Measurements from ENCODE around the gene TULP4.

DNA sequence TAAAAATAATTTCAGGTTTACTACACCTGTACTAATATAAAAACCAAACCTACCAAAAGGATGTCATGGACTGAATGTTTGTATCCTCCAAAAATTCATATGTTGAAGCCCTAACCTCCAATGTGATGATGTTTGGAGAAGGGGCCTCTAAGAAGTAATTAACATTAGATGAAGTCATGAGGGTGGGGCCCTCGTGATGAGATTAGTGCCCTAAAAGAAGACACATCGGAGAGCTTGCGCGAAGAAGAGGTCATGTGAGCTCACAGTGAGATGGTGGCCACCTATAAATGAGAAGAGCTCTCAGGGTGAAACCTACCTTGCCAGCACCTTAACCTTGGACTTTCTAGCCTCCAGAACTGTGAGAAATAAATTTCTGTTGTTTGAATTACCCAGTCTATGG, 20.8 kb downstream of the TULP4 start:
- no peak for TF ChIP-seq EZH2 (IDR thresholded peaks at IDR 0.05; ENCODE audit: borderline replicate concordance, low read length)
- TF ChIP-seq, protein P1, sequence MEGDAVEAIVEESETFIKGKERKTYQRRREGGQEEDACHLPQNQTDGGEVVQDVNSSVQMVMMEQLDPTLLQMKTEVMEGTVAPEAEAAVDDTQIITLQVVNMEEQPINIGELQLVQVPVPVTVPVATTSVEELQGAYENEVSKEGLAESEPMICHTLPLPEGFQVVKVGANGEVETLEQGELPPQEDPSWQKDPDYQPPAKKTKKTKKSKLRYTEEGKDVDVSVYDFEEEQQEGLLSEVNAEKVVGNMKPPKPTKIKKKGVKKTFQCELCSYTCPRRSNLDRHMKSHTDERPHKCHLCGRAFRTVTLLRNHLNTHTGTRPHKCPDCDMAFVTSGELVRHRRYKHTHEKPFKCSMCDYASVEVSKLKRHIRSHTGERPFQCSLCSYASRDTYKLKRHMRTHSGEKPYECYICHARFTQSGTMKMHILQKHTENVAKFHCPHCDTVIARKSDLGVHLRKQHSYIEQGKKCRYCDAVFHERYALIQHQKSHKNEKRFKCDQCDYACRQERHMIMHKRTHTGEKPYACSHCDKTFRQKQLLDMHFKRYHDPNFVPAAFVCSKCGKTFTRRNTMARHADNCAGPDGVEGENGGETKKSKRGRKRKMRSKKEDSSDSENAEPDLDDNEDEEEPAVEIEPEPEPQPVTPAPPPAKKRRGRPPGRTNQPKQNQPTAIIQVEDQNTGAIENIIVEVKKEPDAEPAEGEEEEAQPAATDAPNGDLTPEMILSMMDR (conservative IDR thresholded peaks at IDR 0.05 in 1 of 2, IDR thresholded peaks at IDR 0.05 in 1 of 2; ENCODE audit: extremely low read depth in 1 of 2, insufficient read depth in 1 of 2, low read depth in 1 of 2, low read length in 2 of 2): no peak
